ENCODE measurements around the gene C3orf85. TPM values are rescaled to one million over a fixed set of nuclear protein-coding genes. Genes with fewer than 3 reads are reported as not detected.

The C3orf85 gene
- total RNA-seq = not detected in 2 replicates

- H3K36me3 ChIP-seq (ENCODE audit: control insufficient read depth, insufficient read depth, low read length) = no peaks in the 10 kb centered on the region
- no peak within 1 kb of the TSS for H3K4me3 ChIP-seq (ENCODE audit: low read depth, low read length)
- no peak for DNase-seq (ENCODE audit: low read depth)
- TF ChIP-seq CTCF (IDR thresholded peaks at IDR 0.05; ENCODE audit: insufficient read depth, low read length, poor library complexity, severe bottlenecking) = no peak
- no peaks in the 10 kb centered on the region for H3K27me3 ChIP-seq (ENCODE audit: control insufficient read depth, insufficient read depth, low read length)
Observed at GRCh38 chr3:109136523-109136922, at the start of gene C3orf85. Gene C3orf85, plus strand, starts transcription at chr3:109136719. Its CDS starts 129 bp downstream, at chr3:109136848.

DNA sequence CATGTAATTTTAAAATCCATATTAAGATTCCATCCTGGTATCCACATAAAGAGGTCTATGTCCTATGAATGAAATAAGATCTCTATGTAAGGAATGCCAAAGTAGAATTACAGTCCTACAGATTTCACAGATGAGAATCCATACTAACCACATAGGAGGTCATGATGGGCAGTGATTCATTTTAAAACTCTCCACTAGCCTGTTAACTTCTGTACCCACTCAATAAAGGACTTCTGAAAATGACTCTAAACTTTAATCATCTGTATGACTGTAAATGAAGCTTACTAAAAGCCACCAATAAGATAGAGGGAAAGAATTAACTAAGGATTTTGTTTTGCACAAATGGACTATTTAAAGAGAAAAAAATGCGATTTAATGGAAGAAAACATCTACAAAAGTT lies 47.3 kb upstream of the C3orf85 start:
- TF ChIP-seq CTCF (IDR thresholded peaks at IDR 0.05; ENCODE audit: insufficient read depth, low read length, poor library complexity, severe bottlenecking) = no peak
- no peak for DNase-seq (ENCODE audit: low read depth)
- no peak overlapping the region for H3K4me3 ChIP-seq (ENCODE audit: low read depth, low read length)
- no peaks in the 10 kb centered on the region for H3K36me3 ChIP-seq (ENCODE audit: control insufficient read depth, insufficient read depth, low read length)
- H3K27me3 ChIP-seq (ENCODE audit: control insufficient read depth, insufficient read depth, low read length) = no peaks in the 10 kb centered on the region

DNA sequence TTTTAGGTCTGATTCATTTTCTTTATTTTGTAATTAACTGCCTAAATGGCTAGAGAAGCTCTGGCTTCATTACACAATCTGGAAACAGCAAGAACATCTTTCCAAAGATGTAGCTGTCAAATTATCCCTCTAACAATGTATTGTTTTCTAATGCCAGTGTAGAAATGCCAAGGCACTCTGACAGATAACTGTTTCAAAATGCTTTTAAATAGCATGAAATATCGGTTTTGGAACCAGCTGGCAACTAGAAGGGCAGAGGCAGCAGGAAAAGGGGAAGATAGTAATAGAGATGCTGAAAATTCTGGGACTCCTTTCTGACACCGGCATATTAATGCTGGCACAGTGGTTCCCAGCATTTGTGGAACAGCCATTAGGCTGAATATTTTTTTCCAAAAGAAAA lies 44.7 kb upstream of the C3orf85 start:
- DNase-seq (ENCODE audit: low read depth) = no peak
- no peaks in the 10 kb centered on the region for H3K36me3 ChIP-seq (ENCODE audit: control insufficient read depth, insufficient read depth, low read length)
- H3K4me3 ChIP-seq (ENCODE audit: low read depth, low read length) = no peak overlapping the region
- no peaks in the 10 kb centered on the region for H3K27me3 ChIP-seq (ENCODE audit: control insufficient read depth, insufficient read depth, low read length)
- no peak for TF ChIP-seq CTCF (IDR thresholded peaks at IDR 0.05; ENCODE audit: insufficient read depth, low read length, poor library complexity, severe bottlenecking)

- Histone ChIP-seq H3K4me3 (ENCODE audit: low read depth, low read length) (no peak overlapping the region), H3K27me3 (ENCODE audit: control insufficient read depth, insufficient read depth, low read length) (no peaks in the 10 kb centered on the region), H3K36me3 (ENCODE audit: control insufficient read depth, insufficient read depth, low read length) (no peaks in the 10 kb centered on the region)
- no peak for TF ChIP-seq CTCF (IDR thresholded peaks at IDR 0.05; ENCODE audit: insufficient read depth, low read length, poor library complexity, severe bottlenecking)
- no peak for DNase-seq (ENCODE audit: low read depth)
Observed at GRCh38 chr3:109093561-109093960, 43.0 kb upstream of the C3orf85 start.

GRCh38 chr3:109095166-109095565 lies 41.4 kb upstream of the C3orf85 start:
- no peak for TF ChIP-seq CTCF (IDR thresholded peaks at IDR 0.05; ENCODE audit: insufficient read depth, low read length, poor library complexity, severe bottlenecking)
- no peaks in the 10 kb centered on the region for H3K36me3 ChIP-seq (ENCODE audit: control insufficient read depth, insufficient read depth, low read length)
- H3K27me3 ChIP-seq (ENCODE audit: control insufficient read depth, insufficient read depth, low read length) = no peaks in the 10 kb centered on the region
- DNase-seq (ENCODE audit: low read depth) = no peak
- H3K4me3 ChIP-seq (ENCODE audit: low read depth, low read length) = no peak overlapping the region

DNA sequence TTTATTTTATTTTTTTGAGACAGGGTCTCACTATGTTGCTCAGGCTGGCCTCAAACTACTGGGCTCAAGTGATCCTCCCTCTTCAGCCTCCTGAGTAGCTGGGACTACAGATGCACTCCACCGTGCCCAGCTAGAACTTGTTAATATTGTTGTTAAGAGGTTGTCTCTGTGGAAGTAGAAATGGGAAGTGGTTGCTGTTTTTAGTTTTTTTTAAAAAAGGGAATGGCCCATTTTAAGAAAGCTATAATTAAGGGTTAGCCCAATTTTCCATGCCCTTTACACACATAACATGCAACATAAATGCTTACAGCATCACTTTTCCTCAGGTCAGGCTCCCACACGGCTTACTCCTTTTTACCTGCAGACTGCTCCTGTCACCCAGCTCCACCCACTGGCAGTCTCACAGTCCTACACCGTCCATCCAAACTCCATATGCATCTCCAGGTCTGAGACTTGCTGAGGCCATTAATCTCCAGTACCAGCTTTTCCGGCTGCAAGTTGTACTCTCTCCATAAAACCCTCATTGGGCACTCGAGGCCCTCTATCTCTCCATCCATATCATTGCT lies 38.4 kb upstream of the C3orf85 start:
- Histone ChIP-seq H3K4me3 (ENCODE audit: low read depth, low read length) (no peak overlapping the region), H3K27me3 (ENCODE audit: control insufficient read depth, insufficient read depth, low read length) (no peaks in the 10 kb centered on the region), H3K36me3 (ENCODE audit: control insufficient read depth, insufficient read depth, low read length) (no peaks in the 10 kb centered on the region)
- no peak for DNase-seq (ENCODE audit: low read depth)
- TF ChIP-seq CTCF (IDR thresholded peaks at IDR 0.05; ENCODE audit: insufficient read depth, low read length, poor library complexity, severe bottlenecking) = peak; percentile 64

Data from kidney epithelial cell (primary cell).